IPS-15b (cell line): ENCODE measurements around the gene MOB1B.
"Not testable (repeated sequence)": the region's sequence is repeated elsewhere in the genome, so short reads cannot be mapped to it uniquely, and the experiment has no call there.

Experiments used
- H3K27me3 ChIP-seq: one replicate; pipeline ENCODE4 v1.6.1; 2013; ENCODE audit warnings: low read length; ENCODE audit not compliant: control insufficient read depth, insufficient read depth
- H3K36me3 ChIP-seq: one replicate; pipeline ENCODE4 v1.6.1; 2013; ENCODE audit warnings: low read length; ENCODE audit not compliant: control insufficient read depth, insufficient read depth
- H3K4me1 ChIP-seq: one replicate; pipeline ENCODE4 v1.6.1; 2013; ENCODE audit warnings: mild to moderate bottlenecking, low read length; ENCODE audit not compliant: control insufficient read depth, insufficient read depth
- H3K4me3 ChIP-seq: one replicate; pipeline ENCODE4 v1.5.1; 2013; ENCODE audit warnings: low read depth, low read length
- H3K9ac ChIP-seq: one replicate; pipeline ENCODE4 v1.6.1; 2013; ENCODE audit warnings: low read depth, mild to moderate bottlenecking, low read length
- H3K9me3 ChIP-seq: one replicate; pipeline ENCODE4 v1.6.1; 2013; ENCODE audit warnings: mild to moderate bottlenecking, low read length; ENCODE audit not compliant: control insufficient read depth, insufficient read depth

Gene MOB1B

GRCh38 chr4:70997036-70997435, 94.9 kb downstream of the MOB1B start:
- Histone ChIP-seq H3K9ac (no peak overlapping the region), H3K4me3 (no peak overlapping the region), H3K9me3 (no peaks in the 10 kb centered on the region), H3K4me1 (peaks cover 6% of the 10 kb centered on the region), H3K36me3 (peaks cover 10% of the 10 kb centered on the region), H3K27me3 (no peaks in the 10 kb centered on the region)

- no peak overlapping the region for H3K4me3 ChIP-seq
- peaks cover 10% of the 10 kb centered on the region for H3K36me3 ChIP-seq
- no peaks in the 10 kb centered on the region for H3K9me3 ChIP-seq
- H3K9ac ChIP-seq = no peak overlapping the region
- no peaks in the 10 kb centered on the region for H3K27me3 ChIP-seq
- peaks cover 5% of the 10 kb centered on the region for H3K4me1 ChIP-seq
Observed at GRCh38 chr4:70997546-70997945, 95.4 kb downstream of the MOB1B start.

GRCh38 chr4:70999639-71000038, 97.5 kb downstream of the MOB1B start:
- H3K4me3 ChIP-seq, H3K9me3 ChIP-seq, H3K27me3 ChIP-seq, H3K36me3 ChIP-seq, H3K4me1 ChIP-seq, H3K9ac ChIP-seq: not testable (repeated sequence)

- H3K36me3 ChIP-seq, H3K4me1 ChIP-seq, H3K9ac ChIP-seq, H3K4me3 ChIP-seq, H3K9me3 ChIP-seq, H3K27me3 ChIP-seq: not testable (repeated sequence)
Observed at GRCh38 chr4:71001363-71001762, 99.2 kb downstream of the MOB1B start.

GRCh38 chr4:71004281-71004851, 102.2 kb downstream of the MOB1B start:
- no peaks in the 10 kb centered on the region for H3K9me3 ChIP-seq
- no peaks in the 10 kb centered on the region for H3K27me3 ChIP-seq
- no peaks in the 10 kb centered on the region for H3K36me3 ChIP-seq
- H3K4me3 ChIP-seq = no peak overlapping the region
- no peak overlapping the region for H3K9ac ChIP-seq
- H3K4me1 ChIP-seq = peaks cover 10% of the 10 kb centered on the region

- not testable (repeated sequence) for H3K9me3 ChIP-seq, H3K9ac ChIP-seq, H3K27me3 ChIP-seq, H3K4me3 ChIP-seq, H3K36me3 ChIP-seq
- H3K4me1 ChIP-seq = peaks cover 12% of the 10 kb centered on the region
Observed at GRCh38 chr4:71005025-71005424, 102.9 kb downstream of the MOB1B start.

GRCh38 chr4:71006203-71006907, 104.2 kb downstream of the MOB1B start:
- Histone ChIP-seq H3K27me3 (no peaks in the 10 kb centered on the region), H3K4me3 (no peak overlapping the region), H3K36me3 (no peaks in the 10 kb centered on the region), H3K4me1 (peaks cover 12% of the 10 kb centered on the region), H3K9ac (no peak overlapping the region), H3K9me3 (no peaks in the 10 kb centered on the region)

GRCh38 chr4:71008196-71008595, 106.0 kb downstream of the MOB1B start:
- Histone ChIP-seq H3K4me1 (peaks cover 12% of the 10 kb centered on the region), H3K4me3 (no peak overlapping the region), H3K36me3 (no peaks in the 10 kb centered on the region), H3K9ac (no peak overlapping the region), H3K9me3 (no peaks in the 10 kb centered on the region), H3K27me3 (no peaks in the 10 kb centered on the region)

- H3K9ac ChIP-seq = no peak overlapping the region
- no peaks in the 10 kb centered on the region for H3K36me3 ChIP-seq
- H3K4me3 ChIP-seq = no peak overlapping the region
- H3K27me3 ChIP-seq = no peaks in the 10 kb centered on the region
- no peaks in the 10 kb centered on the region for H3K9me3 ChIP-seq
- H3K4me1 ChIP-seq = peaks cover 12% of the 10 kb centered on the region
Observed at GRCh38 chr4:71009086-71009485, 106.9 kb downstream of the MOB1B start.

GRCh38 chr4:71009890-71010588, 107.9 kb downstream of the MOB1B start:
- Histone ChIP-seq H3K9me3 (no peaks in the 10 kb centered on the region), H3K4me1 (peaks cover 6% of the 10 kb centered on the region), H3K27me3 (no peaks in the 10 kb centered on the region), H3K9ac (no peak overlapping the region), H3K36me3 (no peaks in the 10 kb centered on the region), H3K4me3 (no peak overlapping the region)

- no peak overlapping the region for H3K4me3 ChIP-seq
- H3K9me3 ChIP-seq = no peaks in the 10 kb centered on the region
- H3K27me3 ChIP-seq = no peaks in the 10 kb centered on the region
- no peaks in the 10 kb centered on the region for H3K36me3 ChIP-seq
- peaks cover 5% of the 10 kb centered on the region for H3K4me1 ChIP-seq
- no peak overlapping the region for H3K9ac ChIP-seq
Observed at GRCh38 chr4:71011451-71011850, 109.3 kb downstream of the MOB1B start.

GRCh38 chr4:71017391-71017790, 115.2 kb downstream of the MOB1B start:
- H3K4me3 ChIP-seq, H3K4me1 ChIP-seq, H3K27me3 ChIP-seq, H3K9me3 ChIP-seq, H3K9ac ChIP-seq, H3K36me3 ChIP-seq: not testable (repeated sequence)
